HG03095 (cell line): ENCODE results near the gene LBR.

Experiments
- ATAC-seq: cut with Tn5 transposase; IDR thresholded peaks from one replicate; pipeline ENCODE4 v1.9.1; 2021; ENCODE audit warnings: moderate library complexity; ENCODE audit not compliant: unreplicated experiment

The LBR gene

DNA sequence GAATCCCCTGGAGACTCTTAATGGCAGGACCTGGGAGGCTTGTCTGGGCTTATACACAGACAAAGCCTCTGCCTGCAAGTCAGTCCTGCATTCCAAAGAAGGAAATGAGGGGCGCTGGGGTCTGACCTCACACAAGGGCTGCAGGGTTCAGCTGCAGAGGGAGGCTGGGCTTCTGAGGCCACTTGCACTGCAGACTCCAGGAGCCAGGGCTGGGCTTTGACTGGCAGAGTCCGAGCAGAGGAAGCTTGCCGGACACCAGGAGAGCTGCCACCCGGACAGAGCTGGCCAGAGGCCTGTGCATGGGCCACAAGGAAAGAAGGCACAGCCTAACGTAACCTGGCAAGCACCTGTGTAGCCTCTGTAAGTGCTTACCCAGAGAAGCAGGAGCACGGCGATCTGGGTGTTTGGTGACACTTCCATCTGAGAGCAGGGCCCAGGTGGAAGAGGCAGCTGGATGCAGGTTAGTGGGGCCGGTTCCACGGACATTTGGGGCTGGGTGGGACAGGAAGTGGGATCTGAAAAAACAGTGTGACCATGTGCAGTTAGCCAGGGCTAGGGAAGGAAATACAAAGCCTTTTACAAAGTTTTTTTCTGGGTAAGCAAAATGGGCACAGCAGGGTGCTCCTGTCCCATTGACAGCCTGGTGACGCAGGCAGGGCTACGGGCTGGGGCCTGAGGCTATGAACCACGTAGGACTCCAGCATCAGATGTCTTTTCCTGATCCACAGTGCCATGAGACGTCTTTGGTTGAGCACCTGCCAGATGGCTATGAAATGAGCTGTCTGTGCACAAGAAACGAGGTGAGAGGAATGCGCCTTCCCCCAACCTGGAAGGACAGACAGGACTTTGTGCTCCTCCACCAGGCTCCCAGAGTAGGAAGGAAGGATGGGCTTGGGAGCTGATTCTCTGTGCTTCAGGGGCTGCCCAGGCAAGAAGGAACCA is 37.3 kb upstream of the LBR start:
- no peak for ATAC-seq

DNA sequence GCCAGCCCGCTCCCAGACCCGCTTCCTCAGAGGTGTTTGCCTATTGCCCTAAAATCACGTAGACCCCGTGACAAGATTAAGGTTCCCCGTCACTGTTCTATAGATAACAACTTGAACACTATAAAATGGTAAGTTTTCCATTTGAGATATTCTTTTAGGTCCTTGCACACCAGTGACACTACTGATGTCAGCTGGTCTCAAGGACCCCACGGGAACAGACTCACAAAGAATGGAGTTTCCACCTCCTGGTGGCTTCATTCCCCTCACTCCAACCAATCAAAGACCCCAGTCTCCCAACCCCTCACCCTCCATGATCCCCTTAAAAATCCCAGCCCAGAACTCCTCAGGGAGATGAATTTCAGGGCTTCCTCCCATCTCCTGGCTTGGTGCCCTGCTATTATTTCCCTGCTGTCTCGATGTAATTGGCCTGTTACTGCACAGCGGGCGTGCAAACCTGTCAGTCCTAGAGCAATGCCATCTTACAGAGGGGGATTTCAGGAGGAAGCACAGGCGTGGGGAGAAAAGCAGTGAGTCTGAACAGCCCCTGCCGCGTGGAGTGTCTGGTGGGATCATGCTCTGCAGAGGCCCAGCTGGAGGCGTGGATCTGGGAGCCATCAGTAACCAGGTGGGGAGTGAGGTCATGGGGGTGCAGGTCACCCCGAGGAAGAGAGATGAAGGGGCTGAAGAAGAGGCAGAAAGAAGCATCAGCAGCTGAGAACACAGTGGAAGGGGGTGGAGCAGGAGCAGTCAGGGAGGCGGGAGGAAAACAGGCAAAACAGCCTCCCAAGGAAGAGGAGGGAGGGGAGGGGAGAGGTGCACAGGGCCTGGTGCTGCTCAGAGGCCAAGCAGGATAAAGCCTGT is 35.1 kb upstream of the LBR start:
- ATAC-seq = no peak

DNA sequence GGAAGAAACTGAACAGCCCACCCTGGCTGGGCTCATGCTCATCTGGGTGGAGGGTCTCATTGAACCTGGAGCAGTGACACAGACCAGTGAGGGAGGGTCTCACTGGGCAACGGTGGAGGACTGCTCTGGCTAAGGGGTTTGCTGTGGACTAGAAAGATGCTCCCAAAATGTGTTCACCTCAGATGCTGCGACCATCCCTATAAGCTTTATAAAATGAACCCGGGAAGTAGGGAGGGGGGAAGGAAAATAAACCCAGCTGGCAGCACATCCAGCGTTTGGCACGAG is 34.5 kb upstream of the LBR start:
- ATAC-seq = no peak

DNA sequence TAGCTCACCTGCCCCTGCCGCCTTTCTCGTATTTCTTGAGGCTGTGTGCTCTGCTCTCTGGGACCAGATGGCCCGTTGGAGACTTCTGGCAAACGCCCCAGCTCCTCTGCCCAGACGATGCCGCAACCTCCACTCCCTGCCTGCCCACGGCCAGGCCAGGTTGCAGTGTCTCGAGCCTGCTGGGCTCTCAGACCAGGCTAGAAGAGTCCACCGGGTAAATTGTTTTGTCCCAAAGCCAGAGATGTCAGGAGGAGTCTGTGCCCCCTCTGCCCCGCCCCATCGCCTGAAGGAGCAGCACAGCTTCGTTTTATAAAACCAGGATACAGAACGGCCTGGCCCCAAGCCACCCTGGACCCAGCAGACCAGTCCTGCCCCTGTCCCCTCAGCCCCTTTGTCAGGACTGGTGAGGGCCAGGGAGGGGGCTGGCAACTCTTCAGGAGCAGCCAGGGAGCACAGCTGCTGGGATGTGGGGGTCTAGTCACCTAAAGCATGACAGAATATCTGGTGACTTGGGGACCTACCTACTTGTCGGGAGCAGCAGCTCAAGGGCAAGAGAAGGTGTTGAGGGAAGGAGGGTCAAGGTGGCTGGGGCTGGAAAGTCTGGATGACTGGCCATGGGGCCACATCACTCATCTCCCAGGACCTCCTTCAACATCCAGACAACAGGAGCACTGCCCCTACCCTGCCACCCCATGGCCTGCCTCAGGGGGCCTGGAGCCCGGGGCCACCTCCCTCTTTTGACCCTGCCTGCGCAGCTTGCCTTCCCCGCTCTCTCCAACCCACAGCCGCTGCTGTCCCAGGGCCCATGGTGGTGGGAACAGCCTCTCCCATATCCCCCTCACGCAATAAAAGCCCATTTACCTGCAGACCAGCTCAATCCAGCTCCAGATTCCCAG is 33.9 kb upstream of the LBR start:
- no peak for ATAC-seq

DNA sequence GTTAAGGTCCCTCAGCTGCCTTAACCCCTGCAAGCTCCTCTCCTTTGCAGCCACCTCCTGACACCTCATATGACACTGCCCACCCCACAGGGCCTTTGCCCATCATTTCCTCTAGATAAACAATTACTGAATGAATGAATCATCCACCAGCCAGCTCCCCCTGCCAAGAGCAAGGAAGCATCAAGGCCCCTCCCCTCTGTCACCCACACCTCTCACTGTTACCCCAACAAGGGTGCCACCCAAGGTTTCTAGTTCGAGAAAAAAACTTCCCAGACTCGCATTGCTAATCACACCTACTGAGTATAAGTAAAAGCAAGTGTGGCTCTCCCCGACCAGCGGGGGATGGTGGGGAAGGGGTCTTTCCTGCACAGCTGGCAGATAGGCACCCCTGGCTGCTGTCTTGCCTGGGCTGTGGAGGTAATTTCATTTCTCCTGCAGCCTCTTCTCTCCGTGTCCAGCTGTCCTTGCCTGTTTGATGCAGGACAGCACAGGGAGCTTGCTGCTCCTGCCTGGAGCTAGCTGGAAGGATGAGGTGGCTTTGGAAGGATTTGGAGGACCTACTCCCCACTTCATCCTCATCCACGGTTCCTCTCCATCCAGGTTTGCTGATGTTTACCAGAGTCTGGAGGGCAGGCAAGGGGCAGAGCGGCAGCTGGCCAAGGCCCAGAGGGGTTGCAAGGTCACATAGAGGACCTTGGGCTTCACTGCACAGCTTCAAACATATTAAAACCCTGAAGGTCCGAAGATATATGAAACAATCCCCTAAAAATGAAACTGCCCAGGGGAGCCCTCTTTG is 33.1 kb upstream of the LBR start:
- ATAC-seq = no peak

DNA sequence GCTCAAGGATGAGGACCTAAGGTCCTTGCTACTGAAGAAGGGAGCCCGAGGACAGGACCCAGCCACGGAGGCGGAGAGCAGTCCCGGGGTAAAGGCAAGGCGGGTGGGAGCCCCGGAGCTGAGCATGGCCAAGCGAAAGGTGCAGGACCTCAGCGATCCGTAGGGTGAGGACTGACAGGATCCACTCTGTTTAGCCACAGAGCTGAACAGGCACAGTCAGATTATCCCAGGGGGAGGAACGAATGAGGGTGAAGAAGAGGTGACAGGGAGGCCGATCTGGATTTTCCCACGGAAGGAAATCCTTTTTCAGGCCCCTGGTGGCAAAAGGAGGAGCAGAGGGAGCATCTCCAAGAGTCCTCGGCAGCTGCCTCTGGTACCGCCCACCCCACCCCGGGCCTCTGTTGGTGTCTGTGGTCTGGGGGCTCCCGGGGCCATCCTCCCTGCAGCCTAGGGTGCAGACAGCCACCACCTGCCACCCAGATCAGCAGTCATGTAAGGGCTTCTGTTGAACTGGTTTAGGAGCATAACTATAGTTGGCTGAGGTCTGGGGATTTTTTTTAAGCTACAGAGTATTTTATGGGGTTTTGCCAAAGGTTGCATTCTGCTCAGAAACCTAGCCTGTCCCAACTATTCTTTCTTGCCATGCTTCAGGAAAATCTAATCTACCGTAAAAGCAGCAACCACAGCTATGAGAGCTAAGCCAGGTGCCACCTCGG is 32.3 kb upstream of the LBR start:
- ATAC-seq = no peak

DNA sequence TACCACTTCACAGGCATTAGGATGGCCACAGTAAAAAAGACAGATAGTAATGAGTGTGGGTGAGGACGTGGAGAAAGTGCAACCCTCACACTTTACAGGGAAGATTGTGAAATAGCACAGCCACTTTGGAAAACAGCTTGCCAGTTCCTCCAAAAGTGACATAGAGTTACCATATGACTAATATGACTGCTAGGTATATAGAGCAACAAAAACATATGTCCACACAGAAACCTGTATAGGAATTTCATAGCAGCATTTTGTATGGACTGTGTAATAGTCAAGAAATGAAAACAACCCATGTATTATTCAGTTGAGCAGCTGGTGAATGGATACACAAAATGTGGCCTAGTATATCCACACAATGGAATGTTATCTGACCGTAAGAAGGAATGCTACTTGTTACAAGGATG is 30.4 kb upstream of the LBR start:
- ATAC-seq = no peak

DNA sequence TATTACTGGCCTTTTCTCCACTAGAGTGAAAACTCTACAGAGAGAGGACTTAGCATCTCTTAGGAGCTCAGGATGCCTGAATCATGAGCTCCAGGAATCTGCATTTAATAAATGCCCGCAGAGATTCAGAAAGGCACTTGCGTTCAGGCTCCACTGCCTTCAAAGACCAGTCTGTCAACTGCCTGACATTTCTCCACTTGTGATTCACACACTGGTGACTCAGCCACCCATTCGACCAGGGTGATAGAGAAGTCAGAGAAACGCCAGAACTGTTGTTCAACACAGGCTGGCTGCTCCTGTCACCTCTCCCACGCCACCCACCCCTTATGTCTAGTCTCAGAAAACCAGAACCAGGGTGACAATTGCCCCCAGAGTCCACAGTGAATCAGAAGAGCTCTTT is 26.9 kb upstream of the LBR start:
- no peak for ATAC-seq

DNA sequence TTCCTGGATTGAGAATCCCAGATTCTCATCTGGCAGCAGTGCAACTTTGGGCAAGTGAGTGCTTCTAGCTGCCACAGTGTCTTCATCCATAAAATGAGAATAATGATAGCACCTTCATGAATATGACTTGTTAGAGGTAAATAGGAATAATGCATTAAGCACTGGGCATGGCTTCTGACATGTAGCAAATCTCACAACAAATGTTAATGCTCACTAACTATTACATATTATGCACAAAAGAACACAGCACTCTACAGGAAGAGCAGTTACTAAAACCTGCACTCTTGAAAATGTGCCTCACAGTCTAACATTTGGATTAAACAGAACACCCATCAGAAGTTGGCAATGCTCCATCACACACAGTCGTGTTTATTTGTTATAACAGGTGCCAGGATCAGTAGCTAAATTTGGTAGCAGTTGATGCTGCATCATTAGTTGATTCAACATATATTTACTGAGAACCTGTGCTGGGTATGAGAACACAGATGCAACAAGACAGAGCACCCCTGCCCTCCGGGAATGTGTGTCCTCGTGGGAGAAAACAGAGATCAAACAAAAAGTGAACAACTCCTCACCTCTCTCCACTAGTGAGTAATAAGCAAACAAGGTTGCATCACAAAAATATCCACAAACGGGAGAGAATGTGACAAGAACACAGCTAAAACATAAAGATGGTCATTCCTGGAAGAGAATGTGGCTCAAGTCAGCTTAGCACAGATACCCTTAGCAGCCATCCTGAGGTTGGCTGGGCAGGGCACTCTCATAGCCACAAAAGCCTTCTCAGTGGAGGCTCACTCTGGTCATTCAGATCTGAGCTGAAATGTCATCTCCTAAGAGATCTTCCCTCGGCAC is 26.2 kb upstream of the LBR start:
- no peak for ATAC-seq

DNA sequence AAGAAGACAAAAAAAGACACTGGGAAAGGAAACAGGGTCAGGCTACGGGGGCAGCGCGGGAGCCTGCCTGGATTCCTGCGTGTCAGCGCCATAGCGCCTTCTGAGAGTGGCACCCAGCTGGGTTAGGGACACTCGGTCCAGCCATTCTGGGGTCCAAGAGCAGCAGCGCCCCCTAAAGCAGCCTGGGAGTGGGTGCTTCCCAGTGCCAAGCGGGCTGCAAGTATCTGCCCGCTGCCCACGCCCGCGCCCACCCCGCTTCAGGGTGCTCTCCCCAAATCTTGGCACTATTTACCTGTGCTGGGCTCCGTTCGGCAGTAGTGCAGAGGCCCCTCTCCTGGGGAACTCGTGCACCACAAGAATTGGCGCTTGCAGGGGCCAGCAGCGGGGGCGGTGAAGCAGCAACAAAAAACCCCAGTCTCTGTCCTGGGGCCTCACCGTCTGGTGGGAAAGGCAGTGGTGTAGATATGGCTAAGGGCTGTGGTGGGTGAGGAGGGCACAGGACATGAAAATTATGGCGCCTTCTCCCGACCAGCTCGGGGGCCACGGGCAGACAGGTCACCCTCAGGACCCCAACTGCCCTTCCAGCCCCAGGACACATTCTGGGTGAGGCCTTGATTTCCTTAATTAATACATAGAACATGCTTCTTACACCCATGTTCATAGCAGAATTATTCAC is 24.1 kb upstream of the LBR start:
- ATAC-seq = no peak

DNA sequence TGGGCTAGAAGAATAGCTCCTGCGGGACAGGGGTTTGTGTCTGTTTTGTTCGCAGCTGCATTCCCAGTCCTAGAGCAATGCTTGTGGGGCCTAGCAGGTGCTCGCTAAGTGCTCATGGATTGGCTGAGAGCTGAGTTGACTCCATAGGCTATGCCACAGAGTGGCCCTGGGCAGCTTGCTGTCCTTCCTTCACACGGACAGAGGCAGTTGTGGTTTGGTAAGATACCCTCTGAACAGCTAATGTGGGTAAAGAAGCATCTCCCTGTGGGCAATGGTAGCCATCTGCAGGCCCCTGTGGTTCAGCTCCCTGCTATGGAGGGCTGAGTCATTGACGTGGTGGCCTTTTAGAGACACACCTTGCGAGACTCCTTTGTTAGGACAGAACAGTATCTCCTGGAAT is 23.5 kb upstream of the LBR start:
- no peak for ATAC-seq

DNA sequence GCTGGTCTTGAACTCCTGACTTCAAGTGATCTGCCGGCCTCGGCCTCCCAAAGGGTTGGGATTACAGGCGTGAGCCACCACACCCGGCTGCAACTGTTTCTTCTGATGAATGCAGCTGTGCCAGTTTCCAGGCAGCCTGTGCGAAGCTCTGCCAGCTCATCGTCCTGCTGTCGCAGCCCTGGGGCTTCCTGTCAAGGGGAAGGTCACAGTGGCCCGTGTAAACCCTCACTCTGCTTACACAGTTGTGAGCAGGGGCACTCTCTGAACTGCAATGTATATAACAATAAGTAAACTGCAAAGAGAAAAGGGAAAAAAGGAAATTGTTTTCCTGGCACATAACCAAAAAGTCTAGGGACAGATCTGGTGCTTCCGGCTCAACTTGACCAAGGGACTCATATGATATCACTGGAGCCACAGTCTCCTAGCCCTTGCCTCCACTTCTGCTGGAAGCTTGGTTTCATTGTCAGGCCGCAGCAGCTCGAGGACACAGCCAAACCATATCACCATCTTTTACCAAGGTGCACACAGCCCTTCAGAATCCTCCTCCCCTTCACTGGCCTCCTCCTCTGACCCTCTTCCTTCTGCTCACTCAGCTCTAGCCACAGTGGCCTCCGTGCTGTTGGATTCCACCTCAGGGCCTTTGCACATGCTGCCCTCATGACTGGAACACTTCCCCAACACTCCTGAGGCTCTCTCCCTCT is 22.8 kb upstream of the LBR start:
- ATAC-seq = no peak

DNA sequence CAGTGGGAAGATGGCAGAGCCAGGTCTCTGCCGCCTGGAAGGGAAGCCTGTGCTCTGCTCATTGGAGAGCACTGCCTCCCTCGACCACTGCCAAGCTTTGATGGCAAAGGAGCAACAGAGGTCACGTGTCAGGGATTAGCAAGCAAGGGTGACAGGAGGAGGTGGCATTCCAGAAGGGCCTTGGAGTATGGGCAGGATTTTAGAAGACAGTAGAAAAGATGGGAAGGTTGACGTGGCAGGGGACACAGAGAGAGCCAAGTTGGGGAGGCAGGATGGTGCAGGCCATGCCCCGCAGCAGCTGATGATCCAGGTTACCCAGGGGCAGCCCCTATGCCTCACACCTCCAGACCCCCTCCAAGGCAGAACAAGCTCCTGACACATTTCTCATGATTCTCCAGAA is 21.9 kb upstream of the LBR start:
- ATAC-seq = no peak

DNA sequence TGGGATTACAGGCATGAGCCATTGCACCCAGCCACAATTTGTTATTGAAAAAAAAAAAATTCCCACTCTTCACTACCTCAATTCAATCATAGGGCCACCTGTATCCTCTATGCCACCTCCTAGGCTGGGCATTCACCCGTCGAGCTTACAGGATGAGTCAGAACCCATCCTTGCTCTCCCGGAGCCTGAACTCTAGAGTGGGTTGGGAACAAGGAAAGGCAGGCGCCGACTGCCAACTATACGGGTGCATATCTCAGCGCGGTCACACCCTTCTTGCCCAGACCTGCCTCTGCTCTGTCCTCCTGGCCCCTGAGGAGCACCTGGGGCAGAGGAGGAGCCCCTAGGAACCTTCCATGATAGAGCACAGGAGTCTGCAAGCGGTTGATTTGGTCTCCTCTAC is 21.4 kb upstream of the LBR start:
- no peak for ATAC-seq

DNA sequence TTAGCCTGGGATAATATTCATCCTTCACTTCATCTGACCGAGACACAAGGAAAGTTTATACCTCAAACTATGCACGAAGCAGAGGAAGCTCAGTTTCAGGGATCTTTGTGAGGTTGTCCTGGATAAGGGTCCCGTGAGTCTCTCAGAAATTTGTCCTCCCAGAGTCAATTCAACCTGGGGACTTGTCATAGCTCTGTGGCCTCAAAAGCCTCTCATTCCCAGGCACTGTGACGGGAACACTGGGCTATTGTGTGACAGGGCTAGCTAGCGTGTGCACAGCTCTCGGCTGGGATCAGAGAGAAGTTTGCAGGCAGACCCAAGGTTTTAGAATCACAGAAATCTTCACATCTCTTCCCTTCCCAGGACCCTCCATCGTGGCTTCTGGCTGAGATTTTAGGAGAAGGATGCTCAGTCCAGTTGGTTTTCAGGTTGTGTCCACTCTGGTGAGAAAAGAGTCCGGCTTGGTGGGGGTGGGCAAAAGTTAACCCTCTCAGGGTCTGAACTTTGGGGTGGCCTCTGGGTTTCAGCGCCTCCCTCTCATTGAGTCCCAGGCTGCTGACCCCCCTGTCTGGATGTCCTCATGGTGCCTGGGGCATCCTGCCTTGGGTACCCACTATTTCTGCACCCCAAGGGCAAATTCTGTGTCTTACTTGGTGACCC is 20.4 kb upstream of the LBR start:
- ATAC-seq = no peak

DNA sequence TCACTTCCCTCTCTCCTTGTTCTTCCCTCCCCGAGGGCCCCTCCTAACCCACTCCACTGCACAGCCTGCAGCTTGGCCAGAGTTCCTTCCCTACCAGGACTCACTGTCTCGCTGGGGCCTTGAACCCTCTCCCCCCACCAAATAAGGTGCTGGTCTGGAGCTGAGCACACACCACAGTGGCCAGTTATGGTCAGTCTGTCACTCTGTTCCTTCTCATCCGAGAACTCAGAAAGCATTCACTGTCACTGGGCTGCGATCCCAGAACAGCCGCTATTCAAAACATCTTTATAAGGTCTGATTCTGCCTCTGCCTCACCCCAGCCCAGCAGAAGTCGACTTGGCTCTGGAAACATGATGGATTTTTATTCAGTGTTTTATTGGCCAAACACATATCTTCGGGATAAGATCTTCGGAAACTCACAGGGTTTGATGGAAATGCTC is 19.8 kb upstream of the LBR start:
- no peak for ATAC-seq

DNA sequence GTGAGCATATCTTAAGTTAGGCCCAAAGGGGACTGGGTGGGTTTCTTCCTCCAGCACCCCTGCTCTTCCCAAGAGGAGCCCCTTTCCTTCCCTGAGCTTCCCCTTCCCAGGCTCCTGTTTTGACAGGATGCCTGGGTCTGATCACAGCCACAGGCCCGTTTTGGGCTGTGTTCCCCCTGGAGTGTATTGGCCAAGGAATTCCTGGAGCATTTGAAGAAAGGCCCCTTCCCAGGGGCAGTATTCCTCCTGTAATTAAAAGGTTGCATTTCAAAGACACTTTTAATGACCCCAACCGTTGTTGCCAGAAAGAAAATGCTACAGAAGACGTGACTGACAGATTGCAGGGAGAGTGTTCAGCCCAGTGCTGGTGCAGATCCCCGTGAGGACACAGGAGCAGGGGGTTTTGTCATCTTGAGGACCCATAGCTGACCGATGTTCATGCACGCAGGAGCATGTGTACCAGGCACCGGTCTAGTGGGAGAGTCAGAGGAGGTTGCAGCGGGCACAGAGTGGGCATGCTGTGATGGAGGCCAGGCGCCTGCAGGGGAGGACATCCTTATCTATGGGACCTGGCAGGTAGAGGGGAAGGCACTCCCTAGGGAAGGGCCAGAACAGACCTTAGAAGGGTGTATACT is 19.3 kb upstream of the LBR start:
- no peak for ATAC-seq
